GM21447 (cell line): Measurements from ENCODE around the gene SLC22A4.

ENCODE experiments used
- ATAC-seq: cut with Tn5 transposase; IDR thresholded peaks from one replicate; pipeline ENCODE4 v1.9.1; 2021; ENCODE audit not compliant: unreplicated experiment

The SLC22A4 gene

DNA sequence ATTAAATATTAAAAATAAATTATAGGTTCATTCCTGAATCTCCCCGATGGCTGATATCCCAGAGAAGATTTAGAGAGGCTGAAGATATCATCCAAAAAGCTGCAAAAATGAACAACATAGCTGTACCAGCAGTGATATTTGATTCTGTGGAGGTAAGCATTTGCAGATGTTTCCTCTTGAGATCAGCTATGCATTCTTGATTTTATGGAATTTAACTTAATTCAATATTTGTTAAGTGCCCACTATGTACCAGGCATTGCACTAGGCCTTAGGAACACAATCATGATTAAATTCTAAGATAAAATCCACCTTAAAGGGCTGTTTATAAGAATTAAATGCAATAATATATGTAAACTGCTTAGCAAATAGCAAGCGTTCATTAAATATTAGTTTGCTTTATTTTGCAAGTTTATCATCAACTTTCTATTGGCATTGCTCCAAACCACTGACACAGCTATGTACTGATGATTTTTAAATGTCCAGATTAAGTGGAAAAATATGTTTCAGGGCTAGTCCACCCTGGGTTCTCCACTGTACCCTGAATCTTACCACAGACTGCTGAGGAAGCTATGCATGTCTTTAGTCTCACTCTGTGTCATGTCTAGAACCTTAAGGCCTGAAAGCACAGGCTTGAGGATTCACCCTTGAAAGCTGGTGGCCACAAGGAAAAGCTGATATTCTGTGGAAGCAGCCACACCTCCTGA is 33.2 kb downstream of the SLC22A4 start:
- no peak for ATAC-seq

DNA sequence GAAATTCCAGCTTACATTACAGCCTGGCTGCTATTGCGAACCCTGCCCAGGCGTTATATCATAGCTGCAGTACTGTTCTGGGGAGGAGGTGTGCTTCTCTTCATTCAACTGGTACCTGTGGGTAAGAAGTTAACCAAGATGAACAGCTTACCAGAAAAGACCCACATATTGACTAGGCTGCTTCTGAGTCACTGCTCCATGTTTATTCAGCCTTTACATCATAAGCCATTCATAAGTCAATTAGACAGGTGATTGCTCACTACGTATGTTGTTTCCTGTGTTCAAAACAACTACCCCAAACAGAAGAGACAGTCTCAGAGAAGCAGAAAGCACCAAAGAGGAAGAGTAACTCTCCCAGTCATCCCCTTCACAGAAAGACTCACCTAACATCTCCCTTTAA is 40.6 kb downstream of the SLC22A4 start:
- ATAC-seq, result no peak

DNA sequence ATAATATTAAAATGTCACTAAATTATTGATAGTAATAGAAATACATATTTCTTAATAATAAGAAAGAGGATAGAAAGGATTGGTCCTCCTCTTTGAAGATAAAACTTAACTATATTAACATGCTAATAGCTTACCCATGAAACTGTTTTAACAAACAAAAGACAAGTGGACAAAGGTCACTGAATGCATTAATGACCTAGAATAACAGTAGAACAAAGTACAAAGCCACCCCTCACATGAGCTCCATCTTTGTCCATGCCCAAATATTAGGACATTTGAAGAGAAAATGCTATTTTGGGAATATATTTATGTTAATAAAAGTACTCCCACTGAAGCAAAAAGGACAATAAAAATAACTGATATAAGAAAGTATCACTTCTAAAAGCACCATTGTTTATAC is 41.2 kb downstream of the SLC22A4 start:
- ATAC-seq, result no peak

DNA sequence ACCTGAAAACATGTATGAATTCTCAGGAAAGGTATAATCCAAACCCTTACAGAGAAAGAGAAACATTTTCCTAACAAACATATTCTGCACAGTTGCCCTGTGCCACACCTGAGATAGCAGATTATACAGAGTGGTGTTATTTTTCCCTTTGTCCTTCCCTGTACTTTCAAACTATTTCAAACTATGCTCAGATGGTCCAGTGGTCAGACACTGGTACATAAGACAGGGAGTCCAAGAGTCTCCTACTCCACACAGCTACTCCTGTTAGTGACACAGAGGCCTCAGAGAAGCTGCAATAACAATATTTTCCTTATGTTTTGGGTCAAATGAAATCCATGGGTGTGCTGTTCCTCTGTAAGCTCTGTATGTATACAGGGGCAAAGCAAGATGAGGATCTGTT is 45.3 kb downstream of the SLC22A4 start:
- no peak for ATAC-seq

DNA sequence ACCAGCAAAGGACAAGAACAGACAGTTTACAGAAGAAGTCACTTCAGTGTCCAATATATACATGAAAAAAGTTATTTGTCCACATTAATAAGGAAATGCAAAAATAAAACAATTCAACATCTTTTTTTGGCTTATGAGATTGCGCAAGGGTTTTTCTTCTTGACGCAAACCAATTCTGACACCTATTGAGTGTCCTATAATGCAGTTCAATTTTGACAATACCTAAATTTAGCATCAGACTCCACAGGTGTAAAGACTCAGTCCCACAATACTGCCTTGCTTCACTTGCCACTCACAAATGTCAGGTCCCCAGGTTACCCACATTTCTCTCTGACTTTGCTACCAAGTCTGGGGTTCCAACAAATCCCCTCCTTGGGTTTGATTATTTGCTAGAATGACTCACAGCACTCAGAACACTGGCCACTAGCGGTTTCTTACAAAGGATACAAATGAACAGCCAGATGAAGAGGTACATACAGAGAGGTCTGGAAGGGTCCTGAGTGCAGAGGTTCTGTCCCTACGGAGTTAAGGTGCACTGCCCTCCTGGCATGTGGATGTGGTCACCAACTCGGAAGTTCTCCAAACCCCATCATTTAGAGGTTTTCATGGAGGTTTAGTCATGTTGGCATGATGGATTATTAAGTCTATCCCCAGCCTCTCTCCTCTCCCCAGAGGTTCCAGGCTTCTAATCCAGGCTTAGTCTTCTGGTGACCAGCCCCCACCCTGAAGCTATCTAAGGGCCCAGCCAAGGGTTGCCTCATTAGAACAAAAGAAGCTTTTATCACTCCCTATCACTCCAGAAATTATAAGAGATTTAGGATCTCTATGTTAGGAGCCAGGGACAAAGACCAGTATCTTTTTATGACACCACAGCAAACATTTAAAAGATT is 48.3 kb downstream of the SLC22A4 start:
- no peak for ATAC-seq

DNA sequence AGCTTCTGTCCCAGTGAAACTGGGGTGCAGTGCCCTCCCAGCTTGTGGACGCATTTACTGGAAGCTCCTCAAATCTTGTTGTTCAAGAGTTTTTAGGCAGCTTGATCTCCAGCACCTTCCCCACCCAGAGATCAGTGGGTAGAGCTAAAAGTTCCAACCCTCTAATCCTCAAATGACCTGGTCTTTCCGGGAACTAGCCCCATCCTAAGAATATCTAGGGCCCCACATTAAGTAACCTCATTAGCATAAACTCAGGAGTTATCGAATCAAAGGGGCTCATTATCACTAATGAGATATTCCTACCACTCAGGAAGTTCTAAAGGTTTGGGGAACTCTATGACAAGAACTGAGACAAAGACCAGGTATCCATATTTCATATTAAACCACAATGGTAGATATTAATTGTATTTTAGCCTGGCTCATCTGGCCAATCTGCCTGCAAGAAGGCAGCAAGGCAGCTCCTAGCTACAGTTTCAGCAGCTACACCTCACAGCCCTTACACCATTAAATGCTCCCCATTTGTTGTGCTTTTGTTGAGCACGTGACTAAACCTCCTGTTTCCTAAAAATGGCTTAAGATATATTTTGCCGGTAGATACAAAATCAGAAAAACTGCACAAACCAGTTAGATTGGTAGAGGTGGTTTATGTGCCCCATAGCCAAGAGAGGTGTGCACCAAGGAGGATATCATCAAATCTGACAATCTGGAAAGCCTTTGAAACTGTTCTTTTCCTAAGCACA is 50.8 kb downstream of the SLC22A4 start:
- no peak for ATAC-seq

DNA sequence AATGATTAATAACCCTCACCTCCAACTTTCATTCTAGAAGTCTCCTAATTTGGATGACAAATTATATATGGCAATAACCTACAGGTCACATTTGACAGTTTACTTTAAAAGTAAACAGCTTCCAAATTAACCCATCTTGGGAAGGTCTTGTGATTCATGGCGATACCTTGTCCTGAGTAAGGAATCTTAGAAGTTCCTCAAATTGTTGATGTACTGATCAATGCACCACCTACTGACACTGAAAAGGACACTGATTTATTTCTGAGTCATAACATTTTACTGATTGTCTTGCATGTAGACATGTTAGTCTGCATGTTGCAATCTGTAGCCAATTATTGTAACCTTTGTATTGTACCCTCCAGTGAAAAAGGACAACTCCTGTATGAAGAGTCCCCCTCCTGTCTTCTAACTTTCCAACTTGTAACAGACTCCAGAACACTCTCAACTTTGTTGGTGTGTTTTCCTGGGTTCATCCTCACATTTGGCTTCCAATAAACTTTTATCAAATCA is 59.3 kb downstream of the SLC22A4 start:
- no peak for ATAC-seq

DNA sequence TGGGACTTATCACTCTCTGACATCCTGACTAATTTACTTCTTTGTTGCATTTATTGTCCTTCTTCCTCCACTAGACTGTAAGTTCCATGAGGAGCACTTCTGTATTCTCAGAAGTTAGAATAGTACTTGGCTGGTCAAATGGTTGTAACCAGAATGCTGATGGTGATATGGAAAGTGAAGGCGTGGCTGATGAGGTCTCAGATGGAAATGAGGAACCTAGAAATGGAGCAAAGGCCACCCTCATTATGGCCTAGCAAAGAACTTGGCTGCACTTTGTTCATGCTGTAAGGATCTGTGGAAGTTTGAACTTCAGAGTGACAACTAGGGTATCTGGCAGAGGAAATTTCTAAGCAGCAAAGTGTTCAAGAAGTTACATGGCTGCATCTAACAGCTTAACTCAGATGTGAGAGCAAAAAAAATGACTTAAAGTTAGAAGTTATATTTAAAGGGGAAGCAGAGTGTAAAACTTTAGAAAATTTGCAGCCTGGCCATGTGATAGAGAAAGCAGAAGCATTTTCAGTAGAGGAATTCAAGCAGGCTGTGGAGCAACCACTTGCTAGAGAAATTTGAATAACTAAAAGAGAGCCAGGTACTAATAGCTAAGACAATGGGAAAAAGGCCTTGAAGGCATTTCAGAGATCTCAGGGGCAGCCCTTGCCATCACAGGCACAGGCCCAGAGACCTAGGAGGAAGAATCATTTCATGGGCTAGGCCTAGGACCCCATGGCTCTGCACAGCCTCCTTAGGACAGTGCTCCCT is 60.4 kb downstream of the SLC22A4 start:
- ATAC-seq, result no peak

DNA sequence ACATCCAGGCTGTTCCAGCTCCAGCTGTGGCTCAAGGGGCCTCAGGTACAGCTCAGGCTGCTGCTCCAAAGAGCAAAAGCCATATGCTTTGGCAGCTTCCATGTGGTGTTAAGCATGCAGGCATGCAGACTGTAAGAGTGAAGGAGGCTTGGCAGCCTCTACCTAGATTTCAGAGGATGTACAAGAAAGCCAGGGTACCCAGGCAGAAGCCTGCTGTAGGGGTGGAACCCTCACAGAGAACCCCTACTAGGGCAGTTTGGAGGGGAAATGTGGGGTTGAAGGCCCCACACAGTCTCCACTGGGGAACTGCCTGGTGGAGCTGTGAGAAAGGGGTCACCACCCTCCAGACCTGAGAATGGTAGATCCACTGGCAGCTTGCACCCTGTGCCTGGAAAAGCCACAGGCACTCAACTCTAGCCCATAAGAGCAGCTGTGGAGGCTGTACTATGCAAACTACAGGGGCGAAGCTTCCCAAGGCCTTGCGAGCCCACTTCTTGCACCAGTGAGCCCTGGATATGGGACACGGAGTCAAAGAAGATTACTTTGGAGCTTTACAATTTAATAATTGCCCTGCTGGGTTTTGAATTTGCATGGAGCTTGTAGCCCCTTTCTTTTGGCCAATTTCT is 61.1 kb downstream of the SLC22A4 start:
- no peak for ATAC-seq

DNA sequence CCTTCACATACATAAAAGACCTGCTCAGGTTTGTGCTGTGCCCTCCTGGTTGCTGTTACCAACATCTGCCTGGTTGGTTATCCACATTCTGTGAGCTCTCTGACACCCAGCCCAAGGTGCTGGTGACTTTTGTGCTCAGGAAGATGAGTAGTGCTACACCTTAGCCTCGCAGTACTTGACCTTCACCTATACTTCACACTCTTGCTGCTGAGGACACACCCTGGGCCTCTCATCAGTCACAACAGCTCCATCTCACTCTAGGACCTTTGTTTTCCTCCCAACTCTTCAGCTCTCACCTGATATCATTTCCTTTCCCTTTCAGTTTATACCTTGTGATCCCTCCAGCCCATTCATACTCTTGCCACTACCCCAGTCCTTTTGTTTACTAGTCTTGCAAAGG is 64.6 kb downstream of the SLC22A4 start:
- ATAC-seq, result no peak

DNA sequence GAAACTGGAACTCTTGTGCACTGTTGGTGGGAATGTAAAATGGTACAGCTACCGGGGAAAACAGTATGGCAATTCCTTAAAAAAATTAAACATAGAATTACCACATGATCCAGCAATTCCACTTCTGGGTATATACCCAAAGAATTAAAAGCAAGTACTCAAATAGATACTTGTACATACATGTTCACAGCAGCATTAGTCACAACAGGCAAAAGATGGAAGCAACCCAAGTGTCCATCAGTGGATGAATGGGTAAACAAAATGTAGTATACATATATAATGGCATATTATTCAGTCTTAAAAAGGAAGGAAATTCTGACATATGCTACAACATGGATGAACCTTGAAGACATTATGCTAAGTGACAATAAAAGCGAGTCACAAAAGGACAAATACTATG is 67.9 kb downstream of the SLC22A4 start:
- no peak for ATAC-seq

DNA sequence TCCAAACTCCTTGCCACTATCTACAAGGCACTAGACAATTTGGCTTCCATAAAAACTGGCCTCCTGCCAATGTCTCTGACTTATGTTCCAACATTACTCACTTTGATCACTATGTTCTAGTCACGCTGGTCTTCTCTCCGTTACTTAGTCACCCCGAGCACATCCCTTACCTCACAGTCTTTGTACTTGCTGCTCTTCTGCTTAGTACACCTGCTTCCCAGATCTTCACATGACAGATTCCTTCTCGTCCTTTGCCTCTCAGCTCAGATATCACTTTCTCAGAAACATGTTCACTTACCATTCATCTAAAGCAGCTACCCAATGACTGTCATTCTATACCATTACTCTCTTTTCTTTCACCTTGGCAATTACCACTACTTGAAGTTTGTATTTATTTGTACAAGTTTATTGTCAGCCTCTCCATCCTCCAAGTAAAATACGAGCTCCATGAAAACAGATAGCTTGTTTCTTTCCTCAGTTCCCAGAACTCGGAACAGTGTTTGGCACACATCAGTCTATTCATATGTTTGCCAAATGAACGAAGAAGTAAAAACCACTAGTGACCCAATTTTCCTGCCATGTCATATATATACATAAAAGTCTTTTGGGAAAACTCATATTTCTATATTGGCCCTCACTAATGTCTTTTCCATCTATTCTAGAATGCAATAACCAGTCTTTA is 69.4 kb downstream of the SLC22A4 start:
- no peak for ATAC-seq

DNA sequence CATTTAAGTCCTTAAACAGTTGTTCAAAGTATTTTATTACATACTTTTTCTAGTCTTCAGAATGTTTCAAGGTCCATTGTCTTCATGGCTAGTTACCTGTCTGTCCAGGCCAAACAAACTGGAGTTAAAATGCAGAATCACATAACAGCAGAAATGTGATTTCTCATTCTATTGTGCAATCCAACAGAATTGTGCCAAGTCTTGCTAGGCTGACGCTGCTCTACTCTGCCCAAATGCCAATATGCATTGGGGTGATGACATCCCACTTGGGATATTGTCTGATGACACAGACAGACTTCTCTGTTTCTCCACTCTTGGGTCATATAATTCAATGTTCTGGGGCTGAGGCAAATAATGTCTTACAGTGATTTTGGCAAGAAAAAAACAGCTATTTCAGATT is 70.1 kb downstream of the SLC22A4 start:
- no peak for ATAC-seq

DNA sequence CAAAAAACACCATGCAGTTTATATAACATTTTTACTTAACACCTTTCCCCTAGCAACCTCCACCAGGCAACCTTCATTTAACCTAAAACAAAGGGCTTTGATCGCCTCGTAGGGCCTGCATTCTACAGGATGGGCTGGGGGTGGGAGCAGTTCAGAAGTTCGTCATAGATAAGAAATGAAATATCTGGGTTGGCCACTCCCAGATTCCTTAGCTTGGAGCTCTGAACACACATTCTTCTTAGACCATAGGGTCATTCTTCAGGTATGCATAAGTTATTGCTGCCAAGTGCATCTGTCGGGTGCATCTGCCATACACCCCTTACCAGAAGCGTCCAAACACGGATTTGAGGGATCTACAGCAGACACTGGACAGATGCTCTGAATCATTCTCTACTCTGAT is 71.0 kb downstream of the SLC22A4 start:
- ATAC-seq, result no peak

DNA sequence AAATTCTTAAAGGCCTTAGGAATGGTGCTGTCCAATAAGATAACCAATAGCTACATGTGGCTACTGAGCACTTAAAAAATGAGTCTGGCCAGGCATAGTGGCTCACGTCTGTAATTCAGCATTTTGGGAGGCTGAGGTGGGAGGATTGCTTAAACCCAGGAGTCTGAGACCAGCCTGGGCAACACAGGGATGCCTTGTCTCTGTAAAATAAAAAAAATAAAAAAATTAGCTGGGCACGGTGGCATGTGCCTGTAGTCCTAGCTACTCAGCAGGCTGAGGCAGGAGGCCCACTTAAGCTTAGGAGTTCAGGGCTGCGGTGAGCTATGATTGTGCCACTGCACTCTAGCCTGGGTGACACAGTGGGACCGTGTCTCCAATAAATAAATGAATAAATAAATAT is 74.0 kb downstream of the SLC22A4 start:
- no peak for ATAC-seq

DNA sequence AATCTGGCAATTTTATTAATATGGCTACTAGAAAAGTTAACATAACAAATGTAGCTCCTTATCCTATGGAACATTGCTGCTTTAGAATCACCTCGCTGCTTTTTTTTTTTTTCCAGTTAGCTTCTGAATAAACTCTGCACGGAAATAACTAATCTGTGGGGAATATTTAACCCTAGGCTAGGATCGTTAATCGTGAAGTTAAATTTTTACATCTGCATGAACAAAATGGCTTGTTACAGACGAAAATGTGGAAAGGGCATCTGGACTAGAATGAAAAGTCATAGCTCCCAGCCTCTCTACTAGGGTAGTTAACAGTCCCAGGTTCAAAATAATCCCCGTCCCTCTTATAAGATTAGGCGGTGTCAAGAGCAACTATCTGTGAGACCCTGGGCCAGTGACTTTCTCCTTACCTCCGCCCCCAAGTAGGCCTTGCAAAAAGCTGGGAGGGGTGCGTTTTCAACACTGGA is 74.8 kb downstream of the SLC22A4 start:
- ATAC-seq, result peak; percentile 14

DNA sequence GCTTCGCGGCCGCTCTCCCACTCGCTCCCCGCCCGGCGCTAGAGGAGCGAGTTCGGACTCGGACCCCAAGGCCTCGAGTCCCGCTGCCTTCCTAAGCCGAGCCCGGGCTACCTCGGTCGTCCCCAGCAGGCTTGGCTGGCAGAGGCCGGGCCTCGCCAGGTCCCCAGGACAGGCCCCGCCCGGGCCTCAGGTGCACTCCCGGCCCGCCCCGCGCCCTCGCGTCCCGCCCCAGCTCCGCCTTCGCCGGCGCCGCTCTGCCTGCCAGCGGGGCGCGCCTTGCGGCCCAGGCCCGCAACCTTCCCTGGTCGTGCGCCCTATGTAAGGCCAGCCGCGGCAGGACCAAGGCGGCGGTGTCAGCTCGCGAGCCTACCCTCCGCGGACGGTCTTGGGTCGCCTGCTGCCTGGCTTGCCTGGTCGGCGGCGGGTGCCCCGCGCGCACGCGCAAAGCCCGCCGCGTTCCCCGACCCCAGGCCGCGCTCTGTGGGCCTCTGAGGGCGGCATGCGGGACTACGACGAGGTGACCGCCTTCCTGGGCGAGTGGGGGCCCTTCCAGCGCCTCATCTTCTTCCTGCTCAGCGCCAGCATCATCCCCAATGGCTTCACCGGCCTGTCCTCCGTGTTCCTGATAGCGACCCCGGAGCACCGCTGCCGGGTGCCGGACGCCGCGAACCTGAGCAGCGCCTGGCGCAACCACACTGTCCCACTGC is 75.4 kb downstream of the SLC22A4 start, which contains the start of gene SLC22A5:
TSS of gene SLC22A5 (plus strand) at position 237 of the 707 bp plus-strand sequence. CDS start at position 500, 263 bp downstream.
- peak; percentile 79 for ATAC-seq

DNA sequence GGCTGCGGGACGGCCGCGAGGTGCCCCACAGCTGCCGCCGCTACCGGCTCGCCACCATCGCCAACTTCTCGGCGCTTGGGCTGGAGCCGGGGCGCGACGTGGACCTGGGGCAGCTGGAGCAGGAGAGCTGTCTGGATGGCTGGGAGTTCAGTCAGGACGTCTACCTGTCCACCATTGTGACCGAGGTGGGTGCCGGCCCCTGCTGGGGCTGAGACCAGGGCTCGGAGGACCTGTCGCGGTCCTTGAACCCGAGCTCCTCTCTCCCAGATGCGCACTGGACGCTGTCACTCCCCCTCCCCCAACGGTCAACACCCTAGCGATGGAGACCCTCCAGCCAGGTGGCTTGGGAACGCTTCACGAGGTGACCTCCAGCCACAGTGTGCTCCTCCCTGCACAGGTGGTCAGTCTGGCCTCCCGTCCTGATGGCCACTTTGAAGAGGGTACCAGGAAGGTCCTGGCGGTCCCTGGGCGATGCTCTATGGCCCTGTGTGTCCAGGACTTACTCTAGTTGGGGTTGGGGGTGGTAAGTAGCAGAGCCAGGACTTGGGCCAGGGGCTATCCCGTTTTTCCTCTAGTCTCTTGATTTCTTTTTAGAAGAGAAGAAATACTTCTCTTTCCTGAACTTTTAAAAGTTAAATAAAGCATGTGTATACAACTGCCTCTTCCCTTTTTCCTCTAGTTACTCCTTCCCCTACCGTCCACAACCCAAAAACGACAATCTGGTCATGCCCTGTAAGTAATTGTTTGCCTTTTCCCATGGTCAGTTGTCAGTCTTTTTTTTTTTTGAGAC is 76.2 kb downstream of the SLC22A4 start:
- no peak for ATAC-seq
